H9 (cell line): Measurements from ENCODE around the gene RTP3. TPM values are rescaled to one million over a fixed set of nuclear protein-coding genes. Genes with fewer than 3 reads are reported as not detected.

Source experiments
- DNase-seq: peaks from one replicate; pipeline ENCODE4 v3.0.0-alpha.2; 2017
- H2AFZ ChIP-seq: one replicate; pipeline ENCODE4 v1.6.1; 2013; ENCODE audit warnings: mild to moderate bottlenecking, low read length, control low read depth, moderate library complexity
- H2AK5ac ChIP-seq: 2 replicates; pipeline ENCODE4 v1.6.1; 2013; ENCODE audit warnings: low read length, control low read depth, mixed read lengths; ENCODE audit not compliant: insufficient read length
- H2BK120ac ChIP-seq: one replicate; pipeline ENCODE4 v1.6.1; 2013; ENCODE audit warnings: low read depth, mild to moderate bottlenecking, low read length, control low read depth, inconsistent platforms; ENCODE audit not compliant: poor library complexity, severe bottlenecking
- H2BK12ac ChIP-seq: 2 replicates; pipeline ENCODE4 v1.6.1; 2013; ENCODE audit warnings: low read length, control low read depth, mixed read lengths, low read depth; ENCODE audit not compliant: insufficient read length
- H2BK15ac ChIP-seq: 2 replicates; pipeline ENCODE4 v1.6.1; 2013; ENCODE audit warnings: low read depth, low read length, control low read depth
- H2BK20ac ChIP-seq: one replicate; pipeline ENCODE4 v1.6.1; 2013; ENCODE audit warnings: low read depth, mild to moderate bottlenecking, low read length, control low read depth, inconsistent platforms; ENCODE audit not compliant: poor library complexity, severe bottlenecking
- H2BK5ac ChIP-seq: 2 replicates; pipeline ENCODE4 v1.6.1; 2013; ENCODE audit warnings: low read length, control low read depth, mixed read lengths; ENCODE audit not compliant: insufficient read length
- H3K14ac ChIP-seq: 2 replicates; pipeline ENCODE4 v1.6.1; 2013; ENCODE audit warnings: low read length, control low read depth; ENCODE audit not compliant: insufficient read depth
- H3K18ac ChIP-seq: 2 replicates; pipeline ENCODE4 v1.6.1; 2013; ENCODE audit warnings: low read depth, mild to moderate bottlenecking, mixed read lengths, low read length, control low read depth; ENCODE audit not compliant: insufficient read length
- H3K23ac ChIP-seq: 2 replicates; pipeline ENCODE4 v1.6.1; 2013; ENCODE audit warnings: low read length, control low read depth, mixed read lengths, low read depth; ENCODE audit not compliant: insufficient read length
- H3K23me2 ChIP-seq: 2 replicates; pipeline ENCODE4 v1.6.1; 2013; ENCODE audit warnings: low read depth, mild to moderate bottlenecking, mixed read lengths, low read length, control low read depth; ENCODE audit not compliant: insufficient read length, poor library complexity, severe bottlenecking
- H3K27ac ChIP-seq: 2 replicates; pipeline ENCODE4 v1.5.1; 2013; ENCODE audit warnings: low read length, control low read depth, mixed read lengths, low read depth; ENCODE audit not compliant: insufficient read length
- H3K27me3 ChIP-seq: 2 replicates; pipeline ENCODE4 v1.6.1; 2013; ENCODE audit warnings: low read length, control low read depth, inconsistent platforms; ENCODE audit not compliant: insufficient read depth
- H3K4ac ChIP-seq: 2 replicates; pipeline ENCODE4 v1.6.1; 2013; ENCODE audit warnings: low read depth, mild to moderate bottlenecking, control low read depth, inconsistent platforms, low read length, moderate library complexity
- H3K4me1 ChIP-seq: 2 replicates; pipeline ENCODE4 v1.6.1; 2013; ENCODE audit warnings: low read length, control low read depth, inconsistent platforms; ENCODE audit not compliant: insufficient read depth
- H3K4me2 ChIP-seq: 2 replicates; pipeline ENCODE4 v1.6.1; 2013; ENCODE audit warnings: low read length, control low read depth, mixed read lengths; ENCODE audit not compliant: insufficient read length, insufficient read depth
- H3K56ac ChIP-seq: 2 replicates; pipeline ENCODE4 v1.6.1; 2013; ENCODE audit warnings: low read depth, mild to moderate bottlenecking, mixed read lengths, low read length, control low read depth; ENCODE audit not compliant: insufficient read length
- H3K79me1 ChIP-seq: 2 replicates; pipeline ENCODE4 v1.6.1; 2013; ENCODE audit warnings: low read depth, mild to moderate bottlenecking, moderate library complexity, low read length, control low read depth, inconsistent platforms; ENCODE audit not compliant: insufficient read depth, poor library complexity, severe bottlenecking
- H3K79me2 ChIP-seq: 2 replicates; pipeline ENCODE4 v1.6.1; 2013; ENCODE audit warnings: low read length, control low read depth, inconsistent platforms; ENCODE audit not compliant: insufficient read depth
- H3K9ac ChIP-seq: 2 replicates; pipeline ENCODE4 v1.6.1; 2013; ENCODE audit warnings: low read length, control low read depth, mixed read lengths; ENCODE audit not compliant: insufficient read length; ENCODE audit errors: extremely low read depth
- H3K9me3 ChIP-seq: one replicate; pipeline ENCODE4 v1.6.1; 2013; ENCODE audit warnings: low read depth, low read length, inconsistent platforms; ENCODE audit not compliant: control insufficient read depth
- H3T11ph ChIP-seq: one replicate; pipeline ENCODE4 v1.6.1; 2013; ENCODE audit warnings: mild to moderate bottlenecking, low read length, control low read depth, inconsistent platforms
- H4K20me1 ChIP-seq: one replicate; pipeline ENCODE4 v1.6.1; 2013; ENCODE audit not compliant: control insufficient read depth, insufficient read length, insufficient read depth
- H4K5ac ChIP-seq: 2 replicates; pipeline ENCODE4 v1.6.1; 2013; ENCODE audit warnings: low read depth, mild to moderate bottlenecking, mixed read lengths, low read length, control low read depth; ENCODE audit not compliant: insufficient read length
- H4K8ac ChIP-seq: replicated peaks from 2 replicates; pipeline ENCODE4 v1.6.1; 2013; ENCODE audit warnings: low read length, control low read depth, mixed read lengths, low read depth; ENCODE audit not compliant: insufficient read length
- H4K91ac ChIP-seq: 2 replicates; pipeline ENCODE4 v1.6.1; 2013; ENCODE audit warnings: low read depth, mild to moderate bottlenecking, moderate library complexity, mixed read lengths, low read length, control low read depth; ENCODE audit not compliant: insufficient read length
- H3K27ac Mint-ChIP-seq, 3 experiments: 2 replicates in 2 of 3; 3 replicates in 1 of 3; pipeline ENCODE4 v1.8.0; 2020 to 2021; ENCODE audit warnings: mixed read lengths in 3 of 3, mild to moderate bottlenecking in 1 of 3, moderate library complexity in 1 of 3
- H3K27me3 Mint-ChIP-seq: 2 replicates; pipeline ENCODE4 v1.8.0; 2021; ENCODE audit warnings: low read depth, mild to moderate bottlenecking, moderate library complexity, mixed read lengths
- H3K36me3 Mint-ChIP-seq, 3 experiments: 2 replicates in 2 of 3; 3 replicates in 1 of 3; pipeline ENCODE4 v1.8.0; 2020 to 2021; ENCODE audit warnings: low read depth in 3 of 3, mixed read lengths in 3 of 3; ENCODE audit not compliant: insufficient read depth in 1 of 3
- H3K4me1 Mint-ChIP-seq, 2 experiments: 2 replicates each; pipeline ENCODE4 v1.8.0; 2020; ENCODE audit warnings: mixed read lengths in 2 of 2
- H3K4me3 Mint-ChIP-seq, 2 experiments: 2 replicates in 1 of 2; 3 replicates in 1 of 2; pipeline ENCODE4 v1.8.0; 2020 to 2021; ENCODE audit warnings: mild to moderate bottlenecking in 2 of 2, mixed read lengths in 2 of 2, moderate library complexity in 1 of 2
- H3K9me3 Mint-ChIP-seq, 2 experiments: 2 replicates in 1 of 2; 3 replicates in 1 of 2; pipeline ENCODE4 v1.8.0; 2020; ENCODE audit warnings: mild to moderate bottlenecking in 2 of 2, mixed read lengths in 2 of 2, moderate library complexity in 1 of 2
- WGBS: extraction: QIAGEN DNeasy Blood & Tissue Kit; methylation state at CpG from one replicate; pipeline ENCODE4 v1.1.7; 2013; ENCODE audit warnings: missing lambda C conversion rate, low lambda C conversion rate, mixed read lengths; ENCODE audit not compliant: insufficient read length; ENCODE audit errors: extremely low coverage; 5-methylcytosine and 5-hydroxymethylcytosine counted together
- total RNA-seq: library from RNA; stranded (reverse); gene quantifications from 2 replicates; pipeline ENCODE4 v1.2.1, GENCODE V29; 2021
- TF ChIP-seq, protein P1 (sequence below): fragments of 200-600 bp; sonication (generic); conservative IDR thresholded peaks from 3 replicates; pipeline ENCODE4 v1.8.0; 2021; ENCODE audit warnings: antibody characterized with exemption, mild to moderate bottlenecking

Gene RTP3
- total RNA-seq, 1 experiment from 2014 or later, result not detected

DNA sequence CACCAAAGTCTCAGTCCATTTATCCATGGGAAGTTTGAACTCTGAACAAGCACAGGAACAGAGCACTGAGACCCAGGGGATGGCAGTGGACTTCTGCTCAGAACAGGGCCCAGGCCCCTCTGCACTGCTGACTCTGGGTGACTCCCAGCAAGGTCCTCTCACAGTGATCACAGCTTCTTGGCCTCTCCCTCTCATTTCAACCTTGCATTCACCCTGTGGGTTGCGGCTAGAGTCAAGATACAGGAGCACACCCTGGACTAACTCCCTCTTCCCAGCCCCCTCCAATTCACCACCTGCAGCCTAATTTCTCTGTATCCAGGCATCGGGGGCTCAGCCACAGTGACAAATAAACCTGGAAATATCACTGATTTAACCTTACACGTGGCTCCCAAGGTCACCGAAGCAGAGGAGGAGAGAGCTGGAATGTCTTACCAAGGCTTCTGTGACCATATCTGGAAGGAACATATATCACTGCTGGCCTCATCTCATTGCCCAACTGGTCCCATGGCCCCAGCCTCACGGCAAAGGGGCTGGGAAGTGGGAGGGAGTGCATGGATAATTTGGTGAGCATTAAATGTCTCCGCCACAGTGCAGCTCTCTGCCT is 1.2 kb downstream of the RTP3 start:
- no CpG with 5 or more reads among the region's 6 CpGs for WGBS
- no peak for DNase-seq
- no peaks in the 10 kb centered on the region for H3K79me1 ChIP-seq
- Mint-ChIP-seq H3K36me3 (peaks cover 0 to 5% (median 2%) of the 10 kb centered on the region in 3 experiments; a peak in 4 of 7 replicates), H3K4me3 (peak overlapping the region in 1 of 2 experiments; percentile 23; a peak in 1 of 5 replicates), H3K27ac (no peak overlapping the region; a peak in 1 of 7 replicates), H3K9me3 (peaks cover 4% of the 10 kb centered on the region in 2 experiments), H3K4me1 (peaks cover 25 to 32% of the 10 kb centered on the region in 2 experiments), H3K27me3 (peaks cover 3% of the 10 kb centered on the region; the same call in 1 of the 2 replicates)
- H2AFZ ChIP-seq, result no peak overlapping the region
- H2BK5ac ChIP-seq, result no peak overlapping the region
- H2BK15ac ChIP-seq, result no peak overlapping the region
- no peak overlapping the region for H3K27ac ChIP-seq
- no peaks in the 10 kb centered on the region for H3K79me2 ChIP-seq
- no peaks in the 10 kb centered on the region for H3K27me3 ChIP-seq
- H3K18ac ChIP-seq, result no peak overlapping the region
- no peak overlapping the region for H2BK12ac ChIP-seq
- no peaks in the 10 kb centered on the region; the same call in 1 of the 2 replicates for H3K4me1 ChIP-seq
- no peak overlapping the region for H4K8ac ChIP-seq
- H3T11ph ChIP-seq, result no peak overlapping the region
- no peaks in the 10 kb centered on the region for H3K9me3 ChIP-seq
- H3K56ac ChIP-seq, result no peak overlapping the region
- H3K4me2 ChIP-seq, result no peak overlapping the region
- H3K4ac ChIP-seq, result no peak overlapping the region
- H4K91ac ChIP-seq, result no peak overlapping the region
- no peak overlapping the region for H2BK120ac ChIP-seq
- no peak overlapping the region for H3K14ac ChIP-seq
- H4K5ac ChIP-seq, result no peak overlapping the region
- H4K20me1 ChIP-seq, result no peaks in the 10 kb centered on the region
- no peak overlapping the region for H3K23ac ChIP-seq
- TF ChIP-seq, protein P1, sequence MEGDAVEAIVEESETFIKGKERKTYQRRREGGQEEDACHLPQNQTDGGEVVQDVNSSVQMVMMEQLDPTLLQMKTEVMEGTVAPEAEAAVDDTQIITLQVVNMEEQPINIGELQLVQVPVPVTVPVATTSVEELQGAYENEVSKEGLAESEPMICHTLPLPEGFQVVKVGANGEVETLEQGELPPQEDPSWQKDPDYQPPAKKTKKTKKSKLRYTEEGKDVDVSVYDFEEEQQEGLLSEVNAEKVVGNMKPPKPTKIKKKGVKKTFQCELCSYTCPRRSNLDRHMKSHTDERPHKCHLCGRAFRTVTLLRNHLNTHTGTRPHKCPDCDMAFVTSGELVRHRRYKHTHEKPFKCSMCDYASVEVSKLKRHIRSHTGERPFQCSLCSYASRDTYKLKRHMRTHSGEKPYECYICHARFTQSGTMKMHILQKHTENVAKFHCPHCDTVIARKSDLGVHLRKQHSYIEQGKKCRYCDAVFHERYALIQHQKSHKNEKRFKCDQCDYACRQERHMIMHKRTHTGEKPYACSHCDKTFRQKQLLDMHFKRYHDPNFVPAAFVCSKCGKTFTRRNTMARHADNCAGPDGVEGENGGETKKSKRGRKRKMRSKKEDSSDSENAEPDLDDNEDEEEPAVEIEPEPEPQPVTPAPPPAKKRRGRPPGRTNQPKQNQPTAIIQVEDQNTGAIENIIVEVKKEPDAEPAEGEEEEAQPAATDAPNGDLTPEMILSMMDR, result no peak
- H3K9ac ChIP-seq, result no peak overlapping the region
- no peak overlapping the region for H2BK20ac ChIP-seq
- no peak overlapping the region for H2AK5ac ChIP-seq
- H3K23me2 ChIP-seq, result no peaks in the 10 kb centered on the region
